Naive thymus-derived CD8-positive, alpha-beta T cell (primary cell): ENCODE results near the gene CMSS1. TPM values are rescaled to one million over a fixed set of nuclear protein-coding genes. Genes with fewer than 3 reads are reported as not detected.
"Not testable (repeated sequence)": the region's sequence is repeated elsewhere in the genome, so short reads cannot be mapped to it uniquely, and the experiment has no call there.

Experiments used
- ATAC-seq, 2 donors: fragments of 150-1000 bp; cut with Tn5 transposase in 1 of 2; sonication (Bioruptor Pico), chemical (Tn5 transposase) in 1 of 2; 1 replicate in 1 of 2; 2 replicates in 1 of 2; pipeline ENCODE4 v1.10.0; 2021; ENCODE audit warnings: mild to moderate bottlenecking in 2 of 2, moderate library complexity in 2 of 2
- POLR2A ChIA-PET: fragments of 350-600 bp; sonication (Branson Sonifier 250); formaldehyde crosslinking; loops from one replicate; lab custom pipeline; 2021; ENCODE audit warnings: antibody characterized with exemption; lab: Charles Lee
- DNase-seq, 10 donors: peaks; one replicate each; pipeline versions ENCODE4 v3.0.0 to v3.0.0-alpha.2; 2020 to 2022
- H3K27ac Mint-ChIP-seq, 10 donors: one replicate each; pipeline ENCODE4 v1.8.0; 2020 to 2022; ENCODE audit warnings: mild to moderate bottlenecking in 10 of 10, mixed read lengths in 10 of 10, moderate library complexity in 4 of 10, inconsistent platforms in 1 of 10
- H3K27me3 Mint-ChIP-seq, 5 donors: one replicate each; pipeline ENCODE4 v1.8.0; 2021 to 2022; ENCODE audit warnings: mixed read lengths in 5 of 5
- H3K36me3 Mint-ChIP-seq, 3 donors: one replicate each; pipeline ENCODE4 v1.8.0; 2020 to 2022; ENCODE audit warnings: mixed read lengths in 3 of 3, mild to moderate bottlenecking in 2 of 3, inconsistent platforms in 1 of 3
- H3K4me1 Mint-ChIP-seq, 4 donors: one replicate each; pipeline ENCODE4 v1.8.0; 2021 to 2022; ENCODE audit warnings: mixed read lengths in 4 of 4
- H3K4me3 Mint-ChIP-seq, 10 donors: one replicate each; pipeline ENCODE4 v1.8.0; 2020 to 2022; ENCODE audit warnings: mild to moderate bottlenecking in 10 of 10, mixed read lengths in 10 of 10, moderate library complexity in 6 of 10, inconsistent platforms in 1 of 10
- H3K9me3 Mint-ChIP-seq, 9 donors: one replicate each; pipeline ENCODE4 v1.8.0; 2020 to 2022; ENCODE audit warnings: mixed read lengths in 9 of 9, mild to moderate bottlenecking in 3 of 9, inconsistent platforms in 1 of 9, moderate library complexity in 1 of 9
- polyA plus RNA-seq, 3 donors: library from polyadenylated mRNA; unstranded; fragments of 300-500 nt; fragmentation: Illumina TruSeq; gene quantifications; one replicate each; pipeline ENCODE4 v1.2.3, GENCODE V29; 2021
- total RNA-seq, 8 experiments: library from RNA in 2 of 8; stranded (reverse) in 2 of 8; gene quantifications; one replicate each; pipeline ENCODE4 v1.2.3 and lab custom pipeline; 2021 to 2026

The CMSS1 gene
- total and polyA plus RNA-seq, 5 experiments from 2014 or later: 18.9 to 32.4 (median 29.7) TPM

GRCh38 chr3:100046986-100047385, 229.3 kb downstream of the CMSS1 start:
- ATAC-seq (no peak), DNase-seq (no peak)
- POLR2A ChIA-PET: no interaction called here
- peak overlapping the region in 1 of 10 donors; percentile 72 for H3K4me3 Mint-ChIP-seq
- peaks cover 0 to 54% (median 0%) of the 10 kb centered on the region in 4 donors for H3K4me1 Mint-ChIP-seq
- peak overlapping the region in 1 of 10 donors; percentile 75 for H3K27ac Mint-ChIP-seq
- H3K9me3 Mint-ChIP-seq: peaks cover 0 to 1% (median 0%) of the 10 kb centered on the region in 9 donors
- H3K36me3 Mint-ChIP-seq: no peaks in the 10 kb centered on the region
- H3K27me3 Mint-ChIP-seq: no peaks in the 10 kb centered on the region

DNA sequence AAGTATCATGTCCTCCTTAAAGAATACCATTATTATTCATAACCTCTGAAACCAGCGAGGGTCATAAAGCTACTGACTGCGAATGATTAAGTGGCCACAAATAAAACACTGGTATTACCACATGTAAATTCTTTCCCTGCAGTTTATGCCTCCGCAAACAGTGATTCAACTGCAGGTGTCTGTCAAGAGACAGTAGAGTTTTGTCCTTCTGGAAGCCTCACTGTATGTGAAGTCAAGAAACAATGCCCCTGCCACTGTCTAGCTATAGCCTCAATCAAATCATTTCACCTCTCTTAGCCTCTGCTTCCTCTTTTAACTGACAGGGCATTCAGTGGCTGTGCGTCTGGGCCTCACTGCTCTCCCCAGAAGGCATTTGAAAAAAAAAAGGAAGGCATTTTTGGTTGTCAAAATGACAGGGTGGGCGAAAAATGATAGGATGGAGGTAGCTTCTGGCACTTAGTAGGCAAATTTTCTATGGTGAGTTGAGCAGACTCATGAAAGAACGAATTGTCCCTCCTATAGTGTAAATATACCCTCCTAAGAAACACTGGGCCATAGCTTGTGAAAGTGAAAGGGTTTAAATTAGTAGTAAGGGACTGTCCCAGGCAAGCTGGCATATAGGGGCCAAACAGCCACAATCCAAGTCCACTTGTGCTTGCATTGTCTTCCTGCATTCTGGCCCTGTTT, 229.9 kb downstream of the CMSS1 start:
- POLR2A ChIA-PET: no interaction called here
- peaks cover 0 to 1% (median 0%) of the 10 kb centered on the region in 9 donors for H3K9me3 Mint-ChIP-seq
- no peaks in the 10 kb centered on the region for H3K27me3 Mint-ChIP-seq
- peak in 1 of 2 donors; percentile 42 for ATAC-seq
- peak overlapping the region in 2 of 10 donors; percentile 20 to 72 for H3K4me3 Mint-ChIP-seq
- H3K27ac Mint-ChIP-seq: peak overlapping the region in 4 of 10 donors; percentile 0 to 75 (median 26)
- no peak for DNase-seq
- H3K36me3 Mint-ChIP-seq: no peaks in the 10 kb centered on the region
- H3K4me1 Mint-ChIP-seq: peaks cover 0 to 53% (median 0%) of the 10 kb centered on the region in 4 donors

GRCh38 chr3:100048248-100048647, 230.6 kb downstream of the CMSS1 start:
- H3K4me1 Mint-ChIP-seq: peaks cover 0 to 47% (median 0%) of the 10 kb centered on the region in 4 donors
- peak overlapping the region in 1 of 10 donors; percentile 75 for H3K27ac Mint-ChIP-seq
- no peak for DNase-seq
- H3K27me3 Mint-ChIP-seq: no peaks in the 10 kb centered on the region
- H3K9me3 Mint-ChIP-seq: peaks cover 0 to 1% (median 0%) of the 10 kb centered on the region in 9 donors
- no peaks in the 10 kb centered on the region for H3K36me3 Mint-ChIP-seq
- POLR2A ChIA-PET: no interaction called here
- no peak overlapping the region for H3K4me3 Mint-ChIP-seq
- no peak for ATAC-seq

DNA sequence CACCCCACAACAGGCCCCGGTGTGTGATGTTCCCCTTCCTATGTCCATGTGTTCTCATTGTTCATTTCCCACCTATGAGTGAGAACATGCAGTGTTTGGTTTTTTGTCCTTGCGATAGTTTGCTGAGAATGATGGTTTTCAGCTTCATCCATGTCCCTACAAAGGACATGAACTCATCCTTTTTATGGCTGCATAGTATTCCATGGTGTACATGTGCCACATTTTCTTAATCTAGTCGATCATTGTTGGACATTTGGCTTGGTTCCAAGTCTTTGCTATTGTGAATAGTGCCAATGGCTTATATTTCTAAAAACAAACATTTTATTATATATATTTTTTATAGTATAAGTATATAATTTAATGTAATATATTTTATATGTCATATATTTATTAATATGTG, 233.9 kb downstream of the CMSS1 start:
- H3K27ac Mint-ChIP-seq, H3K27me3 Mint-ChIP-seq, POLR2A ChIA-PET, H3K36me3 Mint-ChIP-seq, H3K4me3 Mint-ChIP-seq, H3K9me3 Mint-ChIP-seq, DNase-seq, ATAC-seq: not testable (repeated sequence)
- peaks cover 0 to 19% (median 0%) of the 10 kb centered on the region in 4 donors for H3K4me1 Mint-ChIP-seq

GRCh38 chr3:100053951-100054620, 236.4 kb downstream of the CMSS1 start:
- DNase-seq: no peak
- Mint-ChIP-seq H3K4me1 (peaks cover 0 to 3% (median 1%) of the 10 kb centered on the region in 4 donors), H3K27ac (no peak overlapping the region), H3K36me3 (peaks cover 0 to 4% (median 2%) of the 10 kb centered on the region in 3 donors), H3K9me3 (peaks cover 0 to 1% (median 0%) of the 10 kb centered on the region in 9 donors), H3K27me3 (no peaks in the 10 kb centered on the region), H3K4me3 (no peak overlapping the region)
- POLR2A ChIA-PET: no interaction called here
- no peak for ATAC-seq

DNA sequence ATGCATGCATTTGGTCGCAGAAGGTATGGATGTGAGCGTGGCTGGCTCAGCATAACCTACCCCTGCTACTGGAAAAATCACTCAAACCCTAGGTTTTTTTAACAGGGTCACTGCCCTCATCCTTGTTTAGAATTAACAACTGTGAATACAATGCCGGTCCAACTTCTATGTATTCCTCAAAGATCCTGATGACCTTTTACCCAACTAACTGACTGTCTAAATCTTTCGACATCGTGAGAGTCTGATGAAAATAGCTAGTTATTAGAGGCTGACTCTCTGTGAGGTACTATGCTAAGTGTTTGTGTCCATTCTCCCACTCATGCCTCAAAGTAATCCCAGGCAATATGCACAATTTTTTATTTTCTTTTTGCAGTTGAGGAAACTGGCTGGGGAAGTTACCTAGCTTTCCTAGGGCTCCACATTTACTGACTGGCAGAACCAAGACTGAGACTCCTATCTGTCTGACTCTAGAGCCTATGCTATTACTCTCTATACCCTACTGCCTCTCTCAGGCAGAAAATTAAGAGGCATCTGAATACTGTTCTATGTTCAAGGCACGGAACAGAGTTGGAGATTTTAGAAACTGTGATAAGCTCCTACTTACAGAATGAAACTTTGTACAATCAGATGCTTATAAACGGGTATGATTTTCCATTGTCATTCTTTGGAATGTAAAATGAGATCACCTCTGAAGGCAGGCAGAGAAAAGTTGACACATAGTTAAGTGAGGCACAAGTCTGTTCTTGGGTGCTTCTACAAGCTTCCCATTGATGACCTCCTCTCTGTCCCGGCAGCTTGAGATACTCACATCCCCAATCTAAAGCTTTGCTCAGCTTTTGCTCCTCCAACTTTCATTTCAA, 240.3 kb downstream of the CMSS1 start:
- Mint-ChIP-seq H3K36me3 (peaks cover 0 to 5% (median 4%) of the 10 kb centered on the region in 3 donors), H3K4me3 (no peak overlapping the region), H3K4me1 (peaks cover 0 to 8% (median 5%) of the 10 kb centered on the region in 4 donors), H3K27me3 (no peaks in the 10 kb centered on the region), H3K9me3 (no peaks in the 10 kb centered on the region), H3K27ac (no peak overlapping the region)
- ATAC-seq (no peak), DNase-seq (no peak)
- POLR2A ChIA-PET: no interaction called here

DNA sequence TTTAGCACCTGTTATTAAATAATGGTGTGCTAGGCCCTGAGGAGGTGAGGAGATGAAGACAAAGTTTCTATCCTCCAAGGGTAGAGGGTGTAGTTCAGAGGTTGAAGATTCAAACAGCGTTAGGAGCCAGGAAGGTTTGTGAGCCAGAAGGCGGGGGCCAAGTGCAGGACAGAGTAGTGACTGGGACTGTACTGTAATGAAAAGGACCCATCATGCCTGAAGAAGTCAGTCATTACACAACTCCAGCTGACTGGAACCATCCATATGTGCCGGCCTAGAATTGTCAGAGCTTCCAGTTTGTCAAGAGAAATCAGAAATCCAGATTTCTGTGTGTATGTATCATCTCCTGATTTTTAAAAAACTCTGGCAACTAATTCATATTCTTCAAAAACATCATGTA, 241.8 kb downstream of the CMSS1 start:
- H3K27ac Mint-ChIP-seq: no peak overlapping the region
- no peak overlapping the region for H3K4me3 Mint-ChIP-seq
- peaks cover 0 to 8% (median 5%) of the 10 kb centered on the region in 4 donors for H3K4me1 Mint-ChIP-seq
- no peaks in the 10 kb centered on the region for H3K9me3 Mint-ChIP-seq
- peaks cover 0 to 5% (median 4%) of the 10 kb centered on the region in 3 donors for H3K36me3 Mint-ChIP-seq
- ATAC-seq: no peak
- DNase-seq: no peak
- POLR2A ChIA-PET: no interaction called here
- no peaks in the 10 kb centered on the region for H3K27me3 Mint-ChIP-seq

DNA sequence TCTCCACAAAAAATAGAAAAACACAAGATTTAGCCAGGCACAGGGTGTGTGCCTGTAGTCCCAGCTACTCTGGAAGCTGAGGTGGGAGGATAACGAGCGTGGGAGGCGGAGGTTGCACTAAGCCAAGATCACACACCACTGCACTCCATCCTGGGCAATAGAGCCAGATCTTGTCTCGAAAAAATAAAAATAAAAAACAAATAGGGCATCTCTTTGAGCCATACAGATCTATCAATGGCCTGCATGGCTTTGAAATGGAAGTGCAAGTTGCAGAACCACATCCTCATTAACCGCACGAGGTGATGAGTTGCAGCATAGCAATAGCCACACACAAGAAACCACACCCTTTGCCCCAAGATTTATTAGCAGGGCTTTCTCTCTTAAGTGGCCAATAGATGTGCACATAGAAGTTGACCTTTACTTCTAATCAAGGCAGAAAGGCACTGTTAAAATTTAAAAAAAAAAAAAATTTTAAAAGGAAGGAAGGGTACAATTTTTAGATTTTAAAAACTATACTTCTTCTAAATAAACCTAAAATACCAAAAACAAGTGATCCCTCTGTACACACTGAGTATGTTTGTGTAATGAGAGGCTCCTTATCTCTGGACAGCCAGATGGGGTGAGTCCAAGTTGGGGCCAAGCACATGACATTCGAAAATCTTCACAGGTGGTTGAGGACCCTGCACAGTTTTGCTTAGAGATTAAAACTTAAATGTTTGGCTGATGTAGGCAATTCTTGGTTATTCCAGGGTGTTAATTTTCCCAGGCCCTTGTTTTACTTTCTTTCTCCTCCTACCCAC, 243.2 kb downstream of the CMSS1 start:
- Mint-ChIP-seq H3K9me3 (no peaks in the 10 kb centered on the region), H3K4me1 (peaks cover 0 to 8% (median 5%) of the 10 kb centered on the region in 4 donors), H3K4me3 (no peak overlapping the region), H3K36me3 (peaks cover 0 to 4% (median 0%) of the 10 kb centered on the region in 3 donors), H3K27me3 (no peaks in the 10 kb centered on the region), H3K27ac (peak overlapping the region in 1 of 10 donors; percentile 25)
- DNase-seq: no peak
- no peak for ATAC-seq
- POLR2A ChIA-PET: interaction anchor here (0.8 kb wide), 1 partner anchor 114 kb away, joined by 3 read pairs; no protein-coding TSS in a partner anchor

DNA sequence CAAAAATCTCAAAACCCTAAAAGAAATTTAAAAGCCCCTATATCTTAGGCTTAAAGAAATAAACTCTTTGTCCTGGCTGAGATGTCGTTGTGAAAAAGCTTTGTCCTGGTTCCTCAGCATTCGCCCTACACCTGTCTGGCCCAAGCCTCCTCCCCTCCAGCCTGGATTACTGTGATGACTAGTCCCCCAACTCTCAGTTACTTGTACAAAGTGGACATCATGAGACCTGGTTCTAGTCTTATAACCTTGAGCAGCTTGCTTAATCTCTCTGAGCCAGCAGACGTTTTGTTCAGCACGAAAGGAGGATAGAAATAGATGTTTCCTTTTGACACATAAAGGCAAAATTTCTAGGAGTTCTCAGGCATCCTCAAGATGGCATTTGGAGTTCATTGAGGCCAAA, 245.0 kb downstream of the CMSS1 start:
- POLR2A ChIA-PET: no interaction called here
- Mint-ChIP-seq H3K9me3 (no peaks in the 10 kb centered on the region), H3K36me3 (peaks cover 0 to 4% (median 0%) of the 10 kb centered on the region in 3 donors), H3K27me3 (no peaks in the 10 kb centered on the region), H3K4me1 (peaks cover 0 to 8% (median 5%) of the 10 kb centered on the region in 4 donors), H3K27ac (no peak overlapping the region), H3K4me3 (no peak overlapping the region)
- ATAC-seq (no peak), DNase-seq (no peak)

DNA sequence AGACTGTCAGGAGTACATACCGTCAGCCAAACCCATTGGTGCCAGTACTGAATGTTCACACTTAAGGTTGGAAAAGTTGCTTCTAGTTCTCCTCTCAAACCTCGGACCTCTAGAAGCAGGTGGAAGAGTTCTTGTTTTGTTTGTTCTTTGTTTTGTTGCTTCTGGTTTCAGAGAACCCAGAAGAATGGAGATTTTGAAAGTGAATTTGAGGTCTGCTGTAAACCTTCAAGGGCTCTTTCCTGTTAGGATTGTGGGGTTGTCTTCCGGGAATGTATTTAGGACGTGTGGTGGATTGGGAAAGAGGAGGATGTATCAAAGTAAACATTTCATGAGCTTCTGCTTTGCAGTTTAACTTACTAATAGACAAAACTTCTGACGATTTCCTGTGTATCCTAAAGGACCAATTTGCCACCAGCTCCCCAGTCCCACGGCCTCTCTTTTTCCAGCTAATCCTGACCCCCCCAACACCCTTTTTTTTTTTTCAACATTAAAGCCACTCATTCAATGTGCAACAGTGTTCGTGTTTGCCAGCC, 246.3 kb downstream of the CMSS1 start:
- Mint-ChIP-seq H3K27me3 (no peaks in the 10 kb centered on the region), H3K27ac (no peak overlapping the region), H3K36me3 (peaks cover 0 to 4% (median 0%) of the 10 kb centered on the region in 3 donors), H3K4me3 (no peak overlapping the region), H3K9me3 (no peaks in the 10 kb centered on the region), H3K4me1 (peaks cover 3 to 12% (median 8%) of the 10 kb centered on the region in 4 donors)
- POLR2A ChIA-PET: no interaction called here
- no peak for ATAC-seq
- DNase-seq: no peak

DNA sequence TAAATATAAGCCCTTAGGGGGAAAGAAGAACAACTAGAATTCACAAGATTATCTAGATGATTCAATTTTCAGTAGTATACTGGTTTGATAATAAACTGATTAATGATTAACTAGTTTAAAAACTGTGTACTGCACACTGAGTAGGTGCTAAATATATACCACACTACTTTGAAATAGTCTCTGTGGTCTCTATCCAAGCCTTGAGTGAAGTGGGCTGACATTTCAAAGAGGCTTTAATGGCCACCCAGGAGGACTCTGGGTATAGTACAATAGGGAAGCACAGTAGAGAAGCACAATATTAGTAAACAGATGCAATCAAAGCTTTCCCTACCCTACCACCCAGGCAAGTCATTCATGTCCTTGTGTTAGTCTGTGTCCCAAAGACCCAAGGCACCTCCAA, 249.9 kb downstream of the CMSS1 start:
- POLR2A ChIA-PET: no interaction called here
- ATAC-seq (no peak), DNase-seq (no peak)
- peaks cover 8 to 26% (median 16%) of the 10 kb centered on the region in 4 donors for H3K4me1 Mint-ChIP-seq
- H3K4me3 Mint-ChIP-seq: no peak overlapping the region
- no peaks in the 10 kb centered on the region for H3K9me3 Mint-ChIP-seq
- no peak overlapping the region for H3K27ac Mint-ChIP-seq
- H3K27me3 Mint-ChIP-seq: no peaks in the 10 kb centered on the region
- H3K36me3 Mint-ChIP-seq: no peaks in the 10 kb centered on the region

DNA sequence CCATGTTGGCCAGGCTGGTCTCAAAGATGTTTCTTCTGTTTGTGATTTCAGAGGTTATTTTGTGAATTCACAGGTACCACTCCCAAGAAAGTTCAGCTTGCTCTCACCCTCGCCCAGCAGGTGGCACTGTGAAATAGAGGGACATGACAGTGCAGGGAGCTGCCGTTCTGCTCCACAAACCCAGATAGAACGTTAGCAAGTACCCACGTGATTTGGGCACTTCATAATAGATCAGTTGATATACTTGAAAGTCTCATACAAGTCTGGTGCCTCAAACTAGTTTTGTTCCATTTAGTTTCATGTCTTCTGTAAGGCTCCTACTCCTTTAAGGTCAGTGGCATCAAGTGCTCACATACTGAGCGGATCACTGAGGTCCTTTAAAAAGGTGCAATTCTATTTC, 251.2 kb downstream of the CMSS1 start:
- no peaks in the 10 kb centered on the region for H3K36me3 Mint-ChIP-seq
- H3K9me3 Mint-ChIP-seq: no peaks in the 10 kb centered on the region
- H3K4me3 Mint-ChIP-seq: no peak overlapping the region
- DNase-seq: peak; percentile 45 to 82 (median 64)
- H3K27ac Mint-ChIP-seq: peak overlapping the region in 2 of 10 donors; percentile 1 to 28
- peak; percentile 91 to 94 for ATAC-seq
- H3K4me1 Mint-ChIP-seq: peaks cover 12 to 39% (median 27%) of the 10 kb centered on the region in 4 donors
- POLR2A ChIA-PET: no interaction called here
- no peaks in the 10 kb centered on the region for H3K27me3 Mint-ChIP-seq
